ENCODE data around the gene SLC41A3. TPM values are rescaled to one million over a fixed set of nuclear protein-coding genes. Genes with fewer than 3 reads are reported as not detected.

The SLC41A3 gene
- total and polyA plus RNA-seq, 2 of the 8 experiments (the other 6 are each of a cell fraction or from before 2014, with no cell fraction given): 30.2 to 56.4 TPM

DNA sequence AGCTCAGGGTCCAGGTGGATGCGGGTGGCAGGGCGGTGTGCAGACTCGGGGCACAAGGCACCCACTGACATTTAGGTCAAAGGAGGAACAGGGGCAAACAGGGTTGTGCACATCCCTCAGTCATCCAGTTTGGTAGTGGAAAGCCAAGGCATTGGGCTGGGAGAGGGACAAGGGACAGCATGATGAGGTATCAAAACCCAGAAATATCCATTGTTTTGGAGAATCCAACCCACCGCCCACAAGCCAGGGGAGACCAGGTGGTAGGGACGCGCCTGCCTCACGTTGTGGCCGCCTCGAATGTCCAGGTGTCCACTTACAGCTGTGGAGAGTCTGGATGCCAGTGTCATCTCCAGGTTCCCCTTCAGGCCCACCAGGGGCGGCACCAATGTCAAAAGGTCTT is 33.3 kb downstream of the SLC41A3 start:
- H2BK15ac ChIP-seq (ENCODE audit: low read length): no peak overlapping the region
- no peak overlapping the region for H2AFZ ChIP-seq (ENCODE audit: low read length)
- no peaks in the 10 kb centered on the region; the same call in none of the 2 replicates for H3K79me1 ChIP-seq (ENCODE audit: low read depth, low read length)
- no peak overlapping the region for H4K5ac ChIP-seq (ENCODE audit: insufficient read length, low read depth, low read length)
- H3K79me2 ChIP-seq (ENCODE audit: control insufficient read depth in 1 of 2, insufficient read depth in 2 of 2, low read length in 2 of 2): no peaks in the 10 kb centered on the region
- ChIA-PET POLR2A (ENCODE audit: partially characterized antibody) (no interaction called here), CTCF (ENCODE audit: partially characterized antibody) (interaction anchor here (1.3 to 1.5 kb wide), 2 partner anchors 8 to 64 kb away, joined by 3 read pairs; no protein-coding TSS in a partner anchor)
- no peak overlapping the region for H3K4me2 ChIP-seq (ENCODE audit: insufficient read depth in 1 of 2, low read depth in 2 of 2, low read length in 2 of 2)
- no peak overlapping the region for H3K4ac ChIP-seq (replicated peaks; ENCODE audit: insufficient read length, low read depth, low read length)
- no peak overlapping the region for H3K56ac ChIP-seq (replicated peaks; ENCODE audit: insufficient read length, low read depth, low read length)
- no peaks in the 10 kb centered on the region for H3K36me3 ChIP-seq (ENCODE audit: control insufficient read depth in 2 of 4, insufficient read depth in 4 of 4, low read length in 3 of 4)
- no peak overlapping the region for H2BK20ac ChIP-seq (ENCODE audit: low read length)
- TF ChIP-seq CHD2 (IDR thresholded peaks at IDR 0.05; ENCODE audit: low read length): no peak
- TF ChIP-seq CBX8 (IDR thresholded peaks at IDR 0.05; ENCODE audit: borderline replicate concordance, low read depth, low read length): no peak
- TF ChIP-seq TEAD4 (IDR thresholded peaks at IDR 0.05; ENCODE audit: low read depth, low read length): no peak
- TF ChIP-seq SAP30 (IDR thresholded peaks at IDR 0.05; ENCODE audit: insufficient read depth, insufficient replicate concordance, low read length): no peak
- TF ChIP-seq BCL11A (IDR thresholded peaks at IDR 0.05; ENCODE audit: low read depth in 2 of 2, low read length in 2 of 2): no peak
- no peak for TF ChIP-seq SUZ12 (IDR thresholded peaks at IDR 0.05; ENCODE audit: low read length)
- no peak for TF ChIP-seq ASH2L (IDR thresholded peaks at IDR 0.05; ENCODE audit: low read length)
- H3K23ac ChIP-seq (ENCODE audit: insufficient read length): no peak overlapping the region
- no peak overlapping the region for H4K91ac ChIP-seq (replicated peaks; ENCODE audit: insufficient read length, low read length)
- H3K14ac ChIP-seq (ENCODE audit: insufficient read length): no peak overlapping the region
- H4K8ac ChIP-seq (ENCODE audit: extremely low read depth, insufficient read depth, low read length): no peak overlapping the region
- H2BK120ac ChIP-seq (replicated peaks; ENCODE audit: low read depth, low read length): no peak overlapping the region
- WGBS, 2 experiments (ENCODE audit: extremely low coverage in 1 of 2, insufficient coverage in 1 of 2, insufficient read length in 1 of 2, insufficient replicate concordance in 2 of 2, low coverage in 1 of 2, low lambda C conversion rate in 2 of 2, missing lambda C conversion rate in 1 of 2): 94% methylated on average over 10 of the region's 10 CpGs; no CpG with 5 or more reads in 1 of the 2 experiments
- H3K27me3 ChIP-seq (replicated peaks in 1 of 4; ENCODE audit: control insufficient read depth in 3 of 4, extremely low read depth in 1 of 4, insufficient read depth in 3 of 4, low read length in 3 of 4): no peaks in the 10 kb centered on the region
- H4K20me1 ChIP-seq (replicated peaks in 1 of 2; ENCODE audit: control insufficient read depth in 1 of 2, insufficient read depth in 2 of 2, low read length in 2 of 2): no peaks in the 10 kb centered on the region
- H3K9ac ChIP-seq (replicated peaks in 1 of 4; ENCODE audit: extremely low read depth in 1 of 4, low read depth in 3 of 4, low read length in 3 of 4): no peak overlapping the region
- no peak overlapping the region; the same call in 1 of the 2 replicates for H2BK12ac ChIP-seq (ENCODE audit: low read depth, low read length)
- H2AK5ac ChIP-seq (ENCODE audit: low read depth, low read length): no peak overlapping the region
- H3K23me2 ChIP-seq (ENCODE audit: low read depth, low read length): no peaks in the 10 kb centered on the region; the same call in 1 of the 2 replicates
- DNase-seq (ENCODE audit: low read depth in 1 of 2, low spot score in 2 of 2) (no peak), FAIRE-seq (no peak)
- no peak overlapping the region for H3K18ac ChIP-seq (ENCODE audit: extremely low read depth, low read length)
- no peaks in the 10 kb centered on the region for H3K4me1 ChIP-seq (replicated peaks in 1 of 4; ENCODE audit: control insufficient read depth in 3 of 4, insufficient read depth in 4 of 4, low read length in 3 of 4)
- no peak overlapping the region for H3K4me3 ChIP-seq (ENCODE audit: extremely low read depth in 1 of 4, insufficient read depth in 2 of 4, low read depth in 3 of 4, low read length in 4 of 4)
- no peak overlapping the region for H3K27ac ChIP-seq (ENCODE audit: low read depth, low read length)
- no peak overlapping the region for H2BK5ac ChIP-seq (ENCODE audit: low read depth, low read length)
- no peaks in the 10 kb centered on the region for H3K9me3 ChIP-seq (ENCODE audit: insufficient read depth in 2 of 2, low read depth in 1 of 2, low read length in 1 of 2)
